Neural progenitor cell (in vitro differentiated cells): ENCODE results near the gene PDCD1LG2.

ENCODE experiments used
- EZH2 ChIP-seq: fragments of 200-600 bp; sonication (generic); IDR thresholded peaks from 2 replicates; pipeline ENCODE4 v1.6.1; 2017; ENCODE audit warnings: antibody characterized with exemption, mild to moderate bottlenecking, moderate library complexity
- EZH2phosphoT487 ChIP-seq: fragments of 200-600 bp; sonication (generic); IDR thresholded peaks from 2 replicates; pipeline ENCODE4 v1.6.1; 2017; ENCODE audit warnings: antibody characterized with exemption
- TF ChIP-seq, protein P1 (sequence below): fragments of 200-600 bp; sonication (generic); IDR thresholded peaks from 2 replicates; pipeline ENCODE4 v1.5.1; 2017; ENCODE audit warnings: antibody characterized with exemption, mild to moderate bottlenecking

GRCh38 chr9:5488221-5489008 lies 21.9 kb upstream of the PDCD1LG2 start:
- TF ChIP-seq, protein P1, sequence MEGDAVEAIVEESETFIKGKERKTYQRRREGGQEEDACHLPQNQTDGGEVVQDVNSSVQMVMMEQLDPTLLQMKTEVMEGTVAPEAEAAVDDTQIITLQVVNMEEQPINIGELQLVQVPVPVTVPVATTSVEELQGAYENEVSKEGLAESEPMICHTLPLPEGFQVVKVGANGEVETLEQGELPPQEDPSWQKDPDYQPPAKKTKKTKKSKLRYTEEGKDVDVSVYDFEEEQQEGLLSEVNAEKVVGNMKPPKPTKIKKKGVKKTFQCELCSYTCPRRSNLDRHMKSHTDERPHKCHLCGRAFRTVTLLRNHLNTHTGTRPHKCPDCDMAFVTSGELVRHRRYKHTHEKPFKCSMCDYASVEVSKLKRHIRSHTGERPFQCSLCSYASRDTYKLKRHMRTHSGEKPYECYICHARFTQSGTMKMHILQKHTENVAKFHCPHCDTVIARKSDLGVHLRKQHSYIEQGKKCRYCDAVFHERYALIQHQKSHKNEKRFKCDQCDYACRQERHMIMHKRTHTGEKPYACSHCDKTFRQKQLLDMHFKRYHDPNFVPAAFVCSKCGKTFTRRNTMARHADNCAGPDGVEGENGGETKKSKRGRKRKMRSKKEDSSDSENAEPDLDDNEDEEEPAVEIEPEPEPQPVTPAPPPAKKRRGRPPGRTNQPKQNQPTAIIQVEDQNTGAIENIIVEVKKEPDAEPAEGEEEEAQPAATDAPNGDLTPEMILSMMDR: no peak
- TF ChIP-seq EZH2 (no peak), EZH2phosphoT487 (no peak)
